HEK293 (cell line): Measurements from ENCODE around the gene RHBDF2.
A peak's percentile ranks its signal among the peaks of the same experiment; 100 is the strongest.

Source experiments
- CTCF ChIA-PET: fragments of 350-600 bp; formaldehyde crosslinking; extraction: SDS; loops from one replicate; lab custom pipeline; 2021; ENCODE audit warnings: antibody characterized with exemption; lab: Yijun Ruan, JAX
- POLR2A ChIA-PET: fragments of 300-600 bp; formaldehyde crosslinking; extraction: SDS; loops from one replicate; lab custom pipeline; 2020; ENCODE audit warnings: antibody characterized with exemption, inconsistent platforms; lab: Yijun Ruan, JAX
- H3K27ac ChIP-seq: fragments of 200-500 bp; sonication (Bioruptor generic); 2 replicates; pipeline ENCODE4 v1.5.1; 2014; ENCODE audit warnings: low read depth, low read length, control low read depth, inconsistent platforms; ENCODE audit errors: extremely low read depth
- H3K36me3 ChIP-seq, 2 experiments: fragments of 200-500 bp in 1 of 2; sonication (Bioruptor generic) in 1 of 2; 1 replicate in 1 of 2; 2 replicates in 1 of 2; pipeline ENCODE4 v1.5.1; 2014 to 2017; ENCODE audit warnings: inconsistent platforms in 2 of 2, low read length in 2 of 2; ENCODE audit not compliant: control insufficient read depth in 2 of 2, insufficient read depth in 1 of 2
- H3K4me1 ChIP-seq: fragments of 200-500 bp; sonication (Bioruptor generic); 2 replicates; pipeline ENCODE4 v1.5.1; 2014; ENCODE audit warnings: mild to moderate bottlenecking, low read length, inconsistent platforms; ENCODE audit not compliant: control insufficient read depth, insufficient read depth
- H3K4me3 ChIP-seq: 2 replicates; pipeline ENCODE4 v1.5.1; 2011; ENCODE audit warnings: low read depth, mild to moderate bottlenecking, control low read depth, low read length, moderate library complexity
- H3K9me3 ChIP-seq: fragments of 200-500 bp; sonication (Bioruptor generic); 2 replicates; pipeline ENCODE4 v1.5.1; 2014; ENCODE audit warnings: low read depth, low read length, inconsistent platforms; ENCODE audit not compliant: control insufficient read depth, insufficient read depth
- EGR2 ChIP-seq: fragments of 450-650 bp; formaldehyde crosslinking; IDR thresholded peaks from 2 replicates; pipeline ENCODE4 v1.5.1; 2016; ENCODE audit warnings: low read depth, missing biosample characterization, missing genetic modification characterization
- GLIS1 ChIP-seq: fragments of 450-650 bp; formaldehyde crosslinking; IDR thresholded peaks from 2 replicates; pipeline ENCODE4 v1.5.1; 2016; ENCODE audit warnings: missing biosample characterization, missing genetic modification characterization
- GLIS2 ChIP-seq: fragments of 450-650 bp; formaldehyde crosslinking; IDR thresholded peaks from 2 replicates; pipeline ENCODE4 v1.5.1; 2016; ENCODE audit warnings: missing biosample characterization, missing genetic modification characterization
- HIC1 ChIP-seq: fragments of 450-650 bp; formaldehyde crosslinking; IDR thresholded peaks from 2 replicates; pipeline ENCODE4 v1.5.1; 2016; ENCODE audit warnings: missing biosample characterization, missing genetic modification characterization
- PBX3 ChIP-seq: sonication (generic); formaldehyde crosslinking; IDR thresholded peaks from 2 replicates; pipeline ENCODE4 v1.8.1; 2022; ENCODE audit warnings: mild to moderate bottlenecking, moderate library complexity, missing genetic modification reagents
- SP2 ChIP-seq: fragments of 450-650 bp; formaldehyde crosslinking; IDR thresholded peaks from 2 replicates; pipeline ENCODE4 v1.5.1; 2016; ENCODE audit warnings: missing biosample characterization, missing genetic modification characterization
- SP7 ChIP-seq: fragments of 450-650 bp; formaldehyde crosslinking; IDR thresholded peaks from 2 replicates; pipeline ENCODE4 v1.5.1; 2016; ENCODE audit warnings: missing biosample characterization, missing genetic modification characterization
- WT1 ChIP-seq: fragments of 450-650 bp; formaldehyde crosslinking; IDR thresholded peaks from 2 replicates; pipeline ENCODE4 v1.5.1; 2016; ENCODE audit warnings: missing biosample characterization, missing genetic modification characterization
- ZFHX2 ChIP-seq: fragments of 450-650 bp; formaldehyde crosslinking; conservative IDR thresholded peaks from 2 replicates; pipeline ENCODE4 v1.5.1; 2016; ENCODE audit warnings: missing biosample characterization, missing genetic modification characterization
- ZFP3 ChIP-seq: fragments of 450-650 bp; formaldehyde crosslinking; IDR thresholded peaks from 2 replicates; pipeline ENCODE4 v1.5.1; 2016; ENCODE audit warnings: low read depth, missing biosample characterization, missing genetic modification characterization
- ZFP37 ChIP-seq: fragments of 450-650 bp; formaldehyde crosslinking; IDR thresholded peaks from 2 replicates; pipeline ENCODE4 v1.5.1; 2016; ENCODE audit warnings: missing biosample characterization, missing genetic modification characterization
- ZNF18 ChIP-seq: fragments of 450-650 bp; formaldehyde crosslinking; IDR thresholded peaks from 2 replicates; pipeline ENCODE4 v1.5.1; 2016; ENCODE audit warnings: missing biosample characterization, missing genetic modification characterization
- ZNF223 ChIP-seq: fragments of 450-650 bp; formaldehyde crosslinking; IDR thresholded peaks from 2 replicates; pipeline ENCODE4 v1.5.1; 2016; ENCODE audit warnings: missing biosample characterization, missing genetic modification characterization
- ZNF280D ChIP-seq: fragments of 450-650 bp; formaldehyde crosslinking; IDR thresholded peaks from 2 replicates; pipeline ENCODE4 v1.5.1; 2016; ENCODE audit warnings: missing biosample characterization, missing genetic modification characterization
- ZNF302 ChIP-seq: fragments of 450-650 bp; formaldehyde crosslinking; IDR thresholded peaks from 2 replicates; pipeline ENCODE4 v1.5.1; 2016; ENCODE audit warnings: missing biosample characterization, missing genetic modification characterization, low read depth
- ZNF473 ChIP-seq: fragments of 450-650 bp; formaldehyde crosslinking; IDR thresholded peaks from 2 replicates; pipeline ENCODE4 v1.5.1; 2017; ENCODE audit warnings: missing biosample characterization, missing genetic modification characterization
- ZNF558 ChIP-seq: fragments of 450-650 bp; formaldehyde crosslinking; IDR thresholded peaks from 2 replicates; pipeline ENCODE4 v1.5.1; 2016; ENCODE audit warnings: missing biosample characterization, missing genetic modification characterization
- ZNF623 ChIP-seq: fragments of 450-650 bp; formaldehyde crosslinking; IDR thresholded peaks from 2 replicates; pipeline ENCODE4 v1.5.1; 2016; ENCODE audit warnings: missing biosample characterization, missing genetic modification characterization
- ZNF660 ChIP-seq: fragments of 450-650 bp; IDR thresholded peaks from 2 replicates; pipeline ENCODE4 v1.5.1; 2018; ENCODE audit warnings: missing biosample characterization, mild to moderate bottlenecking, missing genetic modification characterization
- ZNF777 ChIP-seq: fragments of 450-650 bp; formaldehyde crosslinking; IDR thresholded peaks from 2 replicates; pipeline ENCODE4 v1.5.1; 2017; ENCODE audit warnings: missing biosample characterization, missing genetic modification characterization, borderline replicate concordance
- TF ChIP-seq, protein P1 (sequence below): fragments of 450-650 bp; formaldehyde crosslinking; IDR thresholded peaks from 2 replicates; pipeline ENCODE4 v1.5.1; 2016; ENCODE audit warnings: missing biosample characterization, missing genetic modification characterization

RHBDF2 gene

GRCh38 chr17:76476736-76477135, 24.5 kb downstream of the RHBDF2 start:
- H3K4me3 ChIP-seq: no peak overlapping the region
- peaks cover 0 to 13% of the 10 kb centered on the region in 2 experiments; a peak in 1 of 3 replicates for H3K36me3 ChIP-seq
- no peaks in the 10 kb centered on the region for H3K4me1 ChIP-seq
- no peaks in the 10 kb centered on the region for H3K9me3 ChIP-seq
- ChIA-PET CTCF (interaction anchor here (1.4 to 4.2 kb wide), 3 partner anchors 10 to 29 kb away, joined by 3 to 24 read pairs (median 12); partner anchors contain the start of gene AANAT), POLR2A (interaction anchor here (1.2 to 1.6 kb wide), 2 partner anchors 9 to 123 kb away, joined by 3 read pairs; partner anchors contain the start of gene PRPSAP1)
- TF ChIP-seq GLIS2 (tag by site-specific recombination) (peak; percentile 13; the same call in 1 of the 2 replicates), ZNF660 (tag by site-specific recombination) (no peak)
- no peak overlapping the region for H3K27ac ChIP-seq

GRCh38 chr17:76475302-76475701, 25.9 kb downstream of the RHBDF2 start:
- TF ChIP-seq ZNF280D (tag by site-specific recombination) (0 out of 2 replicates have a peak, but pooled peaks have one; percentile 18), EGR2 (tag by site-specific recombination) (peak; percentile 54; the same call in 1 of the 2 replicates), ZFP37 (tag by site-specific recombination) (no peak), PBX3 (no peak), ZNF302 (tag by site-specific recombination) (no peak), ZFP3 (tag by site-specific recombination) (no peak), ZNF777 (no peak), ZNF473 (tag by site-specific recombination) (no peak), ZNF558 (tag by site-specific recombination) (no peak), SP7 (tag by site-specific recombination) (no peak), WT1 (tag by site-specific recombination) (no peak), ZFHX2 (tag by site-specific recombination) (peak; percentile 45), ZNF623 (tag by site-specific recombination) (peak; percentile 100)
- TF ChIP-seq, protein P1, sequence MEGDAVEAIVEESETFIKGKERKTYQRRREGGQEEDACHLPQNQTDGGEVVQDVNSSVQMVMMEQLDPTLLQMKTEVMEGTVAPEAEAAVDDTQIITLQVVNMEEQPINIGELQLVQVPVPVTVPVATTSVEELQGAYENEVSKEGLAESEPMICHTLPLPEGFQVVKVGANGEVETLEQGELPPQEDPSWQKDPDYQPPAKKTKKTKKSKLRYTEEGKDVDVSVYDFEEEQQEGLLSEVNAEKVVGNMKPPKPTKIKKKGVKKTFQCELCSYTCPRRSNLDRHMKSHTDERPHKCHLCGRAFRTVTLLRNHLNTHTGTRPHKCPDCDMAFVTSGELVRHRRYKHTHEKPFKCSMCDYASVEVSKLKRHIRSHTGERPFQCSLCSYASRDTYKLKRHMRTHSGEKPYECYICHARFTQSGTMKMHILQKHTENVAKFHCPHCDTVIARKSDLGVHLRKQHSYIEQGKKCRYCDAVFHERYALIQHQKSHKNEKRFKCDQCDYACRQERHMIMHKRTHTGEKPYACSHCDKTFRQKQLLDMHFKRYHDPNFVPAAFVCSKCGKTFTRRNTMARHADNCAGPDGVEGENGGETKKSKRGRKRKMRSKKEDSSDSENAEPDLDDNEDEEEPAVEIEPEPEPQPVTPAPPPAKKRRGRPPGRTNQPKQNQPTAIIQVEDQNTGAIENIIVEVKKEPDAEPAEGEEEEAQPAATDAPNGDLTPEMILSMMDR: no peak
- TF ChIP-seq, all 188 proteins: peak for 4
- H3K4me3 ChIP-seq: no peak overlapping the region
- CTCF ChIA-PET: interaction anchor here (0.9 to 4.2 kb wide), 5 partner anchors 8 to 149 kb away, joined by 3 to 24 read pairs (median 3); partner anchors contain the start of gene AANAT
- no peaks in the 10 kb centered on the region for H3K4me1 ChIP-seq
- no peak overlapping the region for H3K27ac ChIP-seq
- POLR2A ChIA-PET: no interaction called here
- H3K9me3 ChIP-seq: no peaks in the 10 kb centered on the region
- H3K36me3 ChIP-seq: peaks cover 0 to 14% of the 10 kb centered on the region in 2 experiments; a peak in 1 of 3 replicates

GRCh38 chr17:76474894-76475293, 26.3 kb downstream of the RHBDF2 start:
- CTCF ChIA-PET: interaction anchor here (0.9 to 4.2 kb wide), 6 partner anchors 8 to 149 kb away, joined by 3 to 24 read pairs (median 3); partner anchors contain the start of gene AANAT
- TF ChIP-seq SP2 (tag by site-specific recombination) (no peak), ZNF18 (no peak), ZNF223 (tag by site-specific recombination) (no peak), GLIS1 (tag by site-specific recombination) (peak; percentile 25; the same call in 1 of the 2 replicates), HIC1 (peak; percentile 36; the same call in 1 of the 2 replicates)

More at GRCh38 chr17:76474894-76475293, 26.3 kb downstream of the RHBDF2 start:
- H3K27ac ChIP-seq: no peak overlapping the region
- no peaks in the 10 kb centered on the region for H3K9me3 ChIP-seq
- H3K4me1 ChIP-seq: no peaks in the 10 kb centered on the region
- H3K4me3 ChIP-seq: no peak overlapping the region
- peaks cover 0 to 14% of the 10 kb centered on the region in 2 experiments; a peak in 1 of 3 replicates for H3K36me3 ChIP-seq
- POLR2A ChIA-PET: no interaction called here
